WI38 (cell line): ENCODE results near the gene GUF1.

Experiments
- H3K4me3 ChIP-seq: 2 replicates; pipeline ENCODE4 v1.5.1; 2011; ENCODE audit warnings: low read depth, mild to moderate bottlenecking, control low read depth, low read length
- TF ChIP-seq, protein P1 (sequence below): IDR thresholded peaks from 2 replicates; pipeline ENCODE4 v1.5.1; 2012; ENCODE audit warnings: low read depth, mild to moderate bottlenecking, control low read depth, low read length

The GUF1 gene

DNA sequence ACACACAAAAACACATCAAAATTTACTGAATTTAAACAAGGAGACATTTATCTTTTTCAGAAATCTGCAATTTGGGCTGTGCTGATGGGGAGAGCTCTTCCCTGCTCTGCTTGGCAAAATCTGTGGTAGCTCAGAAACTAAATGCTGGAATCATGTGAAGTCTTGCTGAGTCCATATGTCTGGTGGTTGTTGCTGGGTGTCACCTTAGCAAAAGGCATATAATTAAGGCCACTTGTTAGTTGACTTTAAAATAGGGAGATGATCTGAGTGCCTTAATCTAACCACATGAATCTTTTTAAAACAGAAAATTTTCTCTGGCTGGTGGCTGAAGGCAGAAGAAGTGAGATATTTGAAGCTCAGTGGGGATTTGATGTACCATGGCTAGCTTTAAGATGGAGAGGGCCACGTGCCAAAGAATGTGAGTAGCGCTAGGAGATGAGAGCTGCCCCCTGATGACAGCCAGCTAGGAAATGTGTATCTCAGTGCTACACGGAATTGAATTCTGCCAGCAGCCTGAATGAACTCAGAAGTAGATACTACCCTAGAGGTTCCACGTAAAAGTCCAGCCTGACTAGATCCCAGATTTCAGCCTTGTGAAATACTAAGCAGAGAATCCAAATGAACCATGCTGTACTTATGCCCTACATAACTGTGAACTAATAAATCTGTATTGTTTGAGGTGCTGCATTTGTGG lies 7.6 kb upstream of the GUF1 start:
- H3K4me3 ChIP-seq, result no peak overlapping the region
- TF ChIP-seq, protein P1, sequence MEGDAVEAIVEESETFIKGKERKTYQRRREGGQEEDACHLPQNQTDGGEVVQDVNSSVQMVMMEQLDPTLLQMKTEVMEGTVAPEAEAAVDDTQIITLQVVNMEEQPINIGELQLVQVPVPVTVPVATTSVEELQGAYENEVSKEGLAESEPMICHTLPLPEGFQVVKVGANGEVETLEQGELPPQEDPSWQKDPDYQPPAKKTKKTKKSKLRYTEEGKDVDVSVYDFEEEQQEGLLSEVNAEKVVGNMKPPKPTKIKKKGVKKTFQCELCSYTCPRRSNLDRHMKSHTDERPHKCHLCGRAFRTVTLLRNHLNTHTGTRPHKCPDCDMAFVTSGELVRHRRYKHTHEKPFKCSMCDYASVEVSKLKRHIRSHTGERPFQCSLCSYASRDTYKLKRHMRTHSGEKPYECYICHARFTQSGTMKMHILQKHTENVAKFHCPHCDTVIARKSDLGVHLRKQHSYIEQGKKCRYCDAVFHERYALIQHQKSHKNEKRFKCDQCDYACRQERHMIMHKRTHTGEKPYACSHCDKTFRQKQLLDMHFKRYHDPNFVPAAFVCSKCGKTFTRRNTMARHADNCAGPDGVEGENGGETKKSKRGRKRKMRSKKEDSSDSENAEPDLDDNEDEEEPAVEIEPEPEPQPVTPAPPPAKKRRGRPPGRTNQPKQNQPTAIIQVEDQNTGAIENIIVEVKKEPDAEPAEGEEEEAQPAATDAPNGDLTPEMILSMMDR, result no peak

DNA sequence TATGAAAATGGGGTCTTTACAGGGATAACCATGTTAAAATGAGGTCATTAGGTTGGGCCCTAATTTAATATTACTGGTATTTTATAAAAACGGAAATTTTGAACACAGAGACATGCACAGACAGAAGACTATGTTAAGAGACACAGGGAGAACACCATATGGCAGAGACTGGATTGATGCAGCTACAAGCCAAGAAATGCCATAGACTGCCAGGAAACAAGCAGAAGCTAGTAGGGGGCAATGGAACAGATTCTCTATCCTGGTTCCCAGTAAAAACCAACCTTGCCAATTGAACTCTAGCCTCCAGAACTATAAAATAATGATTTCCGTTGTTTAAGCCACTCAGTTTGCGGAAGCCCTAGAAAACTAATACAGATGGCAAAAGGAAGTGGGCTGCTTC lies 6.6 kb upstream of the GUF1 start:
- no peak overlapping the region for H3K4me3 ChIP-seq
- TF ChIP-seq, protein P1, result no peak

DNA sequence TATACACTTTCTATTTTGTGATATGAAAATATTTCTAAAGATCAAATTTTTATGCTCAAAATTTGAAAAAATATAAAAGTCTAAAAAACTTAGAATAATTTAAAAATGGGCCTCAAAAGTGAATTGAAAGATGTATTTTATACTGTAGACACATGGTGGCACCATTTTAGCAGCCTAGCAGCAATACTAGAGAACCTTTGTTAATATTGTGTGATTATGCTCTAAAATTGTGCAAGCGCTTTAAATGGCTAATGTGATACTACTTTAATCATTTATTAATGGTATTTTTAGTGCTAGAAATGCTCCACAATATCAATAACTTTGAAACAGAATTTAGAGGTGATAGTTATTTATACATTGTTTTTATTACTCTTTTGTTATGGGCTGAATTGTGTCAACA lies 3.7 kb upstream of the GUF1 start:
- no peak overlapping the region for H3K4me3 ChIP-seq
- TF ChIP-seq, protein P1, result no peak

DNA sequence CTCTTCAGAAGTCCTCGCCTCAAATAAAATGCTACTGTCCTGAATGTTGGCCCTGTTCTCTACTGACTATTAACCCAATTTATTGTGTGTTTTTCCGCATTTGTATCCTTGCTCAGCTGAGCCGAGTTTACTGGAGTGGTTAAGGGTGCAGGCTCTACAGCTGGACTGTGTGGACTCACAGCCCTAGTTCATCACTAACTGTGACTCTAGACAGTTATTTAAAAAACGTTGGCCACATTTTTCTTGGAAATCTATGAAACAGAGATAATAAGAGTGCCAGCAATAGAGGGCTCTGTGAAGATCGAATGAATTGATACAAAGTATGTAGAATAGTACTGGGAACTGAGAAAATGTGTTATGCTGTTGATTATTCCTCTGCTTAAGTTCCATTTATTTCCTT lies 2.9 kb upstream of the GUF1 start:
- TF ChIP-seq, protein P1, result no peak
- no peak overlapping the region for H3K4me3 ChIP-seq

DNA sequence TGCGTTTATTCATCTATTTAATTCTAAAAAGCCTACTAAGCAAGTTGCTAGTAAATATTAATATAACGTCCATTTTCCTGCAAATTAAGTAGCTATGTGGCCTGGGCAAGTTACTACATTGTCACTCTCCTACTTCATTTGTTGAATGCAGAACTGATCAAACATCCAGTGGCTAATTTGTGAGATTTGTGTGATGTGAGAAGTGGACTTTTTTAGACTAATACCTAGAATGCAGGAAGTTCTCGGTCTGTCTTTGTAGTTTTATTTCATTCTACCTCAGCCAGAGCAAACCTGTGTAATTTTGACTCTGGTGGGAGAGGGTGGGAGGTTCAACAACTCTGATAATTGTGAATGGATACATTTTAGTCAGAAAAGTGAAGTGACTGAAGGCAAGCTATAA lies 840 bp downstream of the GUF1 start:
- TF ChIP-seq, protein P1, result no peak
- peak overlapping the region; percentile 97 for H3K4me3 ChIP-seq

DNA sequence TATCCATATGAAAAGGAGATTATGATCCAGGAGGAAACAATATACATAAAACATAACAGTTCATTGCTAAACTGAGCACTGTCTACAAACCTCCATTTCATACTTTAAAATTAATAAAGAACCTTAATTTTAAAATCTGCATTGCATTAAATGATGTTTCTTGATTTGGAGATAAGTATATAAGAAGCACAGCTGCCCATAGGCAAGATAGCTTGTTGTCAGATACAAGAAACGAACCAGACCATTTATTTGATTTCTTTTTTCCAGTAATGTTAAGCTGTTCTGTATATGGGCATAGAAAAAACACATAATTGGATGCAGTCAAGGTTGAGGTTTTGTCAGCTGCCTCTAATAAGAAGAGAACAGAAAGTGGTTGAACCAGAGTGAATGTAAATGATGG lies 6.4 kb downstream of the GUF1 start:
- H3K4me3 ChIP-seq, result no peak overlapping the region
- TF ChIP-seq, protein P1, result no peak

DNA sequence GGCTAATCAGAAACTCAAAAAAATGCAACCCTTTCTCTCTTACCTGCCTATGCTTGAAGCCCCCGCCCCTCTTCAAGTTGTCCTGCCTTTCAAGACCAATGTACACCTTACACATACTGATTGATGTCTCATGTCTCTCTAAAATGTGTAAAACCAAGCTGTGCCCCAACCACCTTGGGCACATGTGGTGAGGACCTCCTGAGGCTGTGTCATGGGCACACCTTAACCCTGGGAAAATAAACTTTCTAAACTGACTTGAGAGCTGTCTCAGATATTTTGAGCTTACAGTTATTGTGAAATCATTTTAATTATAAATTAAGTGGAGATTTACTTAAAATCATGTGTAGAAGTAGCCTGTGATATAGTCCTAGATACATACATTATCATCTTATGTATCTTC lies 22.2 kb downstream of the GUF1 start:
- H3K4me3 ChIP-seq, result no peak overlapping the region

More for the DNA sequence above, 22.2 kb downstream of the GUF1 start:
- TF ChIP-seq, protein P1, result no peak
